ENCODE data around the gene LRRC4.

Gene LRRC4

GRCh38 chr7:128026551-128026950 lies 4.7 kb downstream of the LRRC4 start:
- H3K4me3 Mint-ChIP-seq, result no peak overlapping the region
- ATAC-seq, result no peak
- H3K27ac Mint-ChIP-seq, result no peak overlapping the region
- no peaks in the 10 kb centered on the region for H3K9me3 Mint-ChIP-seq
- peaks cover 7% of the 10 kb centered on the region for H3K27me3 Mint-ChIP-seq
- peaks cover 22% of the 10 kb centered on the region for H3K4me1 Mint-ChIP-seq
- no peak for DNase-seq

- H3K27ac Mint-ChIP-seq, result no peak overlapping the region
- H3K9me3 Mint-ChIP-seq, result no peaks in the 10 kb centered on the region
Measured at GRCh38 chr7:128025819-128026218, 5.4 kb downstream of the LRRC4 start.

GRCh38 chr7:128025380-128025779 lies 5.9 kb downstream of the LRRC4 start:
- DNase-seq, result no peak
- Mint-ChIP-seq H3K27ac (no peak overlapping the region), H3K4me3 (no peak overlapping the region), H3K4me1 (peaks cover 28% of the 10 kb centered on the region), H3K27me3 (peaks cover 4% of the 10 kb centered on the region), H3K9me3 (no peaks in the 10 kb centered on the region)
- no peak for ATAC-seq

More at GRCh38 chr7:128025819-128026218, 5.4 kb downstream of the LRRC4 start:
- no peak for DNase-seq
- Mint-ChIP-seq H3K4me3 (no peak overlapping the region), H3K27me3 (peaks cover 7% of the 10 kb centered on the region), H3K4me1 (peaks cover 30% of the 10 kb centered on the region)
- no peak for ATAC-seq

- Mint-ChIP-seq H3K27ac (no peak overlapping the region), H3K4me1 (peaks cover 22% of the 10 kb centered on the region), H3K4me3 (no peak overlapping the region), H3K9me3 (no peaks in the 10 kb centered on the region), H3K27me3 (no peaks in the 10 kb centered on the region)
- ATAC-seq (no peak), DNase-seq (no peak)
Measured at GRCh38 chr7:128024151-128024550, 7.1 kb downstream of the LRRC4 start.

- H3K27ac Mint-ChIP-seq, result no peak overlapping the region
- ATAC-seq (no peak), DNase-seq (no peak)
- no peak overlapping the region for H3K4me3 Mint-ChIP-seq
- H3K4me1 Mint-ChIP-seq, result peaks cover 22% of the 10 kb centered on the region
- H3K9me3 Mint-ChIP-seq, result no peaks in the 10 kb centered on the region
- no peaks in the 10 kb centered on the region for H3K27me3 Mint-ChIP-seq
Measured at GRCh38 chr7:128022631-128023532, 8.4 kb downstream of the LRRC4 start.

DNA sequence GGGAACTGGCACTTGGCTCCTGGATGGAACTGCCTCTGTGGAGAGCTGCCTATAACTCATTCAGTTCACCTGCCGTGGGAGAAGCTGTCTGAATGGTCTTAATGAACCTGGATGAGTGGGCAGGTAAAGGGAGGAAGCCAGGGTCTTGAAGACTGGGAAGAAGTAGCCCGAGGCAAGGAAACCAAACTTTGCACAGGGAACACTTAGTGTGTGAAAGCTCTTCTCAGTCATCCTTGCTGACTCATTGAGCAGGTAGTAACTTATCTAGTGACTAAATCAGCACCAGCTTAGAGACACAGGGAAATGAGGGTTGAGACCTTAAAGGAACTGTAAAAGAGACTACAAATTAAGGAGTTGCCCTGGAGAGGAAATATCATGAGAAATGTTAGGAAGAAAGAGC lies 9.9 kb downstream of the LRRC4 start:
- H3K27me3 Mint-ChIP-seq, result no peaks in the 10 kb centered on the region
- H3K4me1 Mint-ChIP-seq, result peaks cover 14% of the 10 kb centered on the region
- H3K4me3 Mint-ChIP-seq, result no peak overlapping the region
- no peaks in the 10 kb centered on the region for H3K9me3 Mint-ChIP-seq
- DNase-seq (no peak), ATAC-seq (no peak)
- H3K27ac Mint-ChIP-seq, result no peak overlapping the region

DNA sequence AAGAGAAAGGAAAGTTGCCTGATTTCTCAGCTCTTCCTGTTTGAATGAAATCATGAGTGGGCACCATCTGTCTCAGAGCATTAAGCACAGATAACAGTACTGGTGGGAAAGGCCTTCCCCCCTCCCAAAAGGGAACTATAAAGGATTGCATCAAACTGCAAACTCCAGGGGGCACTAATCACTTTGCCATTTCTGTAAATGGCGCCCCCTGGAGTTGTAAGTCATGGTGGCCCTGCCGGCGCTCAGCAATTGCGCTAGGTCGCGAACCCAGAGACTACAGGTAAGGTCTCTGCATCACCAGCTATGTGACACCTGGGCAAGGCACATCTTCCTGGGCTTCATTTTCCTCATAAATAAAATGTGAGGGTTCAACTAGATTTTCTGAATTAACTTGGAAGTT lies 11.1 kb downstream of the LRRC4 start:
- ATAC-seq, result no peak
- Mint-ChIP-seq H3K27ac (no peak overlapping the region), H3K9me3 (no peaks in the 10 kb centered on the region)

GRCh38 chr7:128019288-128019687 lies 11.9 kb downstream of the LRRC4 start:
- Mint-ChIP-seq H3K27me3 (no peaks in the 10 kb centered on the region), H3K4me3 (no peak overlapping the region), H3K9me3 (no peaks in the 10 kb centered on the region), H3K4me1 (peaks cover 7% of the 10 kb centered on the region), H3K27ac (no peak overlapping the region)
- DNase-seq (no peak), ATAC-seq (no peak)

More for the DNA sequence above, 11.1 kb downstream of the LRRC4 start:
- H3K4me1 Mint-ChIP-seq, result peaks cover 7% of the 10 kb centered on the region
- H3K4me3 Mint-ChIP-seq, result no peak overlapping the region
- no peak for DNase-seq
- no peaks in the 10 kb centered on the region for H3K27me3 Mint-ChIP-seq

GRCh38 chr7:128017862-128018845 lies 13.1 kb downstream of the LRRC4 start:
- peak overlapping the region in 1 of 2 donors; percentile 46 for H3K27ac Mint-ChIP-seq
- DNase-seq, result no peak
- no peaks in the 10 kb centered on the region for H3K9me3 Mint-ChIP-seq
- ATAC-seq, result no peak
- peaks cover 7% of the 10 kb centered on the region for H3K4me1 Mint-ChIP-seq
- H3K4me3 Mint-ChIP-seq, result no peak overlapping the region
- H3K27me3 Mint-ChIP-seq, result no peaks in the 10 kb centered on the region

DNA sequence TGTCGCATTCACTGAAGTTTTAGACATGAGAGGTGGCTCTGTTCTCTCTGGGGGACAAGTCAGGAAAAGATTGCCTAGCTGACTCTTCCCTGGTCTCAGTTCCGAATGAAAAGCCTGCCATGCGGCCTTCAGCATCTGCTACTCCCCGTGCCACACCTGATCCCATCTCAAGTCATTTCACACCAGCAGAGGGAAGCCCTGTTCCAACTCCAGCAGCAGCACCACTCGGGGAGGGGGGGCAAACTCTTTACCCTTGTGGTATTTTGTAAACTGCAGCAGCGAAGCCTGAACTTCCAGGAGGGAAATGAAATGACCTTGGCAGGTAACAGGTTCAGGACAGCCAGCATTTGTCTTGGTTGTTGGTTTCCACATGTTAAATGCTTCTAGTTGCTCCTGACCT lies 13.8 kb downstream of the LRRC4 start:
- DNase-seq, result no peak
- peaks cover 7% of the 10 kb centered on the region for H3K4me1 Mint-ChIP-seq
- H3K4me3 Mint-ChIP-seq, result no peak overlapping the region
- ATAC-seq, result no peak
- H3K27me3 Mint-ChIP-seq, result no peaks in the 10 kb centered on the region
- H3K27ac Mint-ChIP-seq, result peak overlapping the region in 1 of 2 donors; percentile 46
- H3K9me3 Mint-ChIP-seq, result no peaks in the 10 kb centered on the region

DNA sequence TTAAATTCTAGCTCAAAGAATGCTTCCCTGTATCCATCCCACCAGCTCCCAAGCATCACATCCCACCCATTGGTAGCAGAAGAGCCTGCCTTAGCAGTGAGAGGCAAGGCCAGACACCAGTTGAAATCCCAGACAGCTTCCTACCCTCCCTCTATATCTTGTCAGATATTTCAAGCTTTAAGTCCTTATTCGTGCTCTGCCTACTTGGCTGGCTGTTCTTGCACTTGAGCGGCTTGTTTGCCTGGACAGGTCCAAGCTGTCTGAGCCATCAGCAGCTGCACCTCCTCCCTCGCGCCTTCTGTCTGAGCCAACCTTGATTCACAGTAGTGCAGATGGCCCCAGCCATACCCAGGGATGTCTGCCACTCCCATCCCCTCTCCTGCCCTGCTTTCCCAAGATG lies 16.4 kb downstream of the LRRC4 start:
- Mint-ChIP-seq H3K4me1 (no peaks in the 10 kb centered on the region), H3K4me3 (no peak overlapping the region), H3K27ac (no peak overlapping the region), H3K9me3 (no peaks in the 10 kb centered on the region), H3K27me3 (no peaks in the 10 kb centered on the region)
- ATAC-seq (no peak), DNase-seq (no peak)

GRCh38 chr7:128011131-128011661 lies 20.0 kb downstream of the LRRC4 start:
- H3K27me3 Mint-ChIP-seq, result no peaks in the 10 kb centered on the region
- ATAC-seq, result no peak
- no peak for DNase-seq
- no peak overlapping the region for H3K27ac Mint-ChIP-seq
- no peaks in the 10 kb centered on the region for H3K4me1 Mint-ChIP-seq
- H3K9me3 Mint-ChIP-seq, result no peaks in the 10 kb centered on the region
- no peak overlapping the region for H3K4me3 Mint-ChIP-seq

DNA sequence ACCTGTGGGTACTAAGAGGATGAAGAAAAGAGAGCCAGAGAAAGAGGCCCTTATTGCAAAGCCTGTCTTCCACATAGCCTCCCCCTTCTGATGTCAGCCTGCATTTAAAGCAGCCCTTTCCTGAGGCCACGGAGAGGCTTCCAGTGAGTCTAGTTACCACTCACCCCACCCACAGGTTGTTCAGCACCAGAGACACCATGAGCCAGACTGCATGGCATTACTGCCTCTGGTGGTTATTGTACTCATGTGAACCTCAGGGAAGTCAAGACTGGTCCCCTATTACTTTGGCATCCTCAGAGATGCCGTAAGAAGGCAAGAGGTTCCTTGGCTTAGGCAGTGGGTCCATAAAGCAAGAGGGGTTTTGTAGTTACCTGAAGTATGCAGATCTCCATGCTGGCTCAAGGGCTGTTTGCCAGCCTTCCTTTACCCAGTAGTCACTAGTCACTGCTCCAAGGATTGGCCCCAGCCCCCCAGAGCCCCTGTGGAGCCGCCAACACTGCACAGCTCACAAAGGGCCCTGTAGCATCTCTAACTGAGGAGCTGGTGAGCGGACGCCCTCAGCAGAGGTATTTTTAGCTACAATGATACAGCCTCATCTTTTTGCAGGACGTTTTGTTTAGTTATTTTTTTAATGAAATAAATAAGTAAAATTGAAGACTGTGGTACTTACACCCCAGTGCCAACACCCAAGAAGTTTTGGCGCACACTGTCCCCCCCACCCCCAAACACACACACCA lies 20.7 kb downstream of the LRRC4 start:
- Mint-ChIP-seq H3K4me3 (no peak overlapping the region), H3K4me1 (no peaks in the 10 kb centered on the region), H3K9me3 (no peaks in the 10 kb centered on the region), H3K27ac (no peak overlapping the region), H3K27me3 (no peaks in the 10 kb centered on the region)
- no peak for DNase-seq
- ATAC-seq, result peak; percentile 50

DNA sequence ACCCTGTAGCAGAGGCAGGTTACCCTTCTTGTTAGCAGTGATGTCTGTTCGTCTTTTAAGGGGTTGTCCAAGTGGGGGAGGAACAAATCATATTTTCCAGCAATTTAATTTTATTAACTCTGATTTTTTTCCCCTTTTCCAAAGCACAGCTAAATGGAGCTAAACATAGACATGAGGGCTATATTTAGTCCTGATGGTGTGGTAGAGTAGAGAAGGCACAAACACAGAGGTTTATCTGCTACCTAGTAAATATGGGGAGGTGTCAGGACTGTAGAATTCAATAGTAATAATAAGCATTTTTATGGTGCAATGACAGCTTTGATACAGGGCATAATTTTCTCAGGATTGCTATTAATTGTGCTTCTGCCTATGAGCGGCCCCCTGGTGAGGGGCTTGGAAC lies 22.5 kb downstream of the LRRC4 start:
- ATAC-seq, result no peak
- no peak for DNase-seq
- H3K27ac Mint-ChIP-seq, result no peak overlapping the region
- peaks cover 5% of the 10 kb centered on the region for H3K4me1 Mint-ChIP-seq
- H3K27me3 Mint-ChIP-seq, result no peaks in the 10 kb centered on the region
- H3K4me3 Mint-ChIP-seq, result no peak overlapping the region
- no peaks in the 10 kb centered on the region for H3K9me3 Mint-ChIP-seq

DNA sequence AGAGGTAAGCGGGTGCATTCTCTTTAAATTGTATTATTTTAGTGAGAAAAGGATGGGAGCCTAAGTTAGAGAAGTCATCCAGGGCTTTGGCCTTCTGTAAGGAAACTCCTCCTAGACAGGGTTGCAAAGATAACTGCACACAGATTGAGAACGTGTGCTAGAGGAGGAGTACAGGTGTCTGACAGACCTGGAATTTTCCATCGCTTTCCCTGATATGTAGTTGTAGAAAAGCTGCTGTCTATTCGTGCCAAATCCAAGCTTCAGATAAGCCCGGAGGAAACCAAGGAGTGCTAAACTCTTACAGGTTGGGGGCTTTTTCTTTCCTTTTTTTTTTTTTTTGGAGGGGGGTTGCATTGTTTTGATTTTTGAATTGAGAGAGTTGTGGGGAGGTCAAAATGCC lies 23.1 kb downstream of the LRRC4 start:
- H3K9me3 Mint-ChIP-seq, result no peaks in the 10 kb centered on the region
- no peak overlapping the region for H3K4me3 Mint-ChIP-seq
- ATAC-seq (no peak), DNase-seq (no peak)
- peaks cover 10% of the 10 kb centered on the region for H3K4me1 Mint-ChIP-seq
- H3K27ac Mint-ChIP-seq, result no peak overlapping the region
- no peaks in the 10 kb centered on the region for H3K27me3 Mint-ChIP-seq
